Right lobe of liver (tissue), 6 donors: ENCODE results near the gene ASPHD2. TPM values are rescaled to one million over a fixed set of nuclear protein-coding genes. Genes with fewer than 3 reads are reported as not detected.

Source experiments
- ATAC-seq, 4 donors: fragments of 200-7000 bp; cut with Tn5 transposase; one replicate each; pipeline ENCODE4 v1.9.1; 2020; ENCODE audit warnings: mild to moderate bottlenecking in 4 of 4, moderate library complexity in 4 of 4
- DNase-seq, 3 donors: peaks; one replicate each; pipeline ENCODE4 v3.0.0-alpha.2; 2020
- H3K27ac ChIP-seq, 3 donors: fragments of 200-600 bp; one replicate each; pipeline ENCODE4 v1.8.0; 2022
- H3K27me3 ChIP-seq, 2 donors: fragments of 200-600 bp; one replicate each; pipeline ENCODE4 v1.8.0; 2022
- H3K36me3 ChIP-seq, 4 donors: fragments of 200-600 bp; sonication (generic) in 1 of 4; one replicate each; pipeline versions ENCODE4 v1.5.1 to v1.8.0; 2017 to 2022; ENCODE audit warnings: control low read depth in 1 of 4
- H3K4me1 ChIP-seq, 4 donors: fragments of 200-600 bp; sonication (generic) in 1 of 4; one replicate each; pipeline versions ENCODE4 v1.5.1 to v1.8.0; 2017 to 2022; ENCODE audit warnings: control low read depth in 1 of 4
- H3K4me3 ChIP-seq, 3 donors: fragments of 200-600 bp; one replicate each; pipeline ENCODE4 v1.8.0; 2022
- H3K9me3 ChIP-seq, 4 donors: fragments of 200-600 bp; sonication (generic) in 1 of 4; one replicate each; pipeline versions ENCODE4 v1.5.1 to v1.8.0; 2017 to 2022; ENCODE audit warnings: control low read depth in 1 of 4
- POLR2A ChIP-seq: fragments of 450-650 bp; IDR thresholded peaks from one replicate; pipeline ENCODE4 v1.6.1; 2017; ENCODE audit warnings: antibody characterized with exemption, mild to moderate bottlenecking
- WGBS: methylation state at CpG from one replicate; pipeline ENCODE4 v1.1.6; 2018; ENCODE audit warnings: low coverage, low lambda C conversion rate; ENCODE audit not compliant: insufficient coverage; ENCODE audit errors: missing lambda C conversion rate; 5-methylcytosine and 5-hydroxymethylcytosine counted together
- intact Hi-C, 2 donors: fragments of 100-400 bp; cut with DNase I; formaldehyde crosslinking; loops; one replicate each; pipeline versions ENCODE4 v1.11.2 to v1.14.1; 2022
- total RNA-seq, 6 experiments: library from RNA; depleted of rRNA in 2 of 6; stranded (reverse); fragments of >200 nt in 2 of 6; fragmentation: NEBNext Ultra II Directional in 3 of 6; extraction: Animal tissue kit (Norgen Biotek cat#: 25700) in 3 of 6; gene quantifications; one replicate each; pipeline versions ENCODE4 v1.1.0 to v1.2.4, GENCODE V29; 2016 to 2023
- TF ChIP-seq, protein P1 (sequence below), 4 donors: fragments of 200-600 bp in 3 of 4; fragments of 450-650 bp in 1 of 4; IDR thresholded peaks; one replicate each; pipeline versions ENCODE4 v1.5.1 to v1.8.0; 2016 to 2022; ENCODE audit warnings: antibody characterized with exemption in 4 of 4, mild to moderate bottlenecking in 2 of 4
- donor health status: DM: no; HTN: yes; CAD: no.
- donor health status: DM: no; HTN: no; CAD: no.
- donor health status: DM: no; HTN: no; CAD: no.
- donor health status: DM: no; HTN: yes; CAD: no.
- donor health status: DM: no; HTN: yes; CAD: no.

ASPHD2 gene
- total RNA-seq, 6 experiments from 2014 or later = 0.07 to 0.38 (median 0.12) TPM; not detected in 3

DNA sequence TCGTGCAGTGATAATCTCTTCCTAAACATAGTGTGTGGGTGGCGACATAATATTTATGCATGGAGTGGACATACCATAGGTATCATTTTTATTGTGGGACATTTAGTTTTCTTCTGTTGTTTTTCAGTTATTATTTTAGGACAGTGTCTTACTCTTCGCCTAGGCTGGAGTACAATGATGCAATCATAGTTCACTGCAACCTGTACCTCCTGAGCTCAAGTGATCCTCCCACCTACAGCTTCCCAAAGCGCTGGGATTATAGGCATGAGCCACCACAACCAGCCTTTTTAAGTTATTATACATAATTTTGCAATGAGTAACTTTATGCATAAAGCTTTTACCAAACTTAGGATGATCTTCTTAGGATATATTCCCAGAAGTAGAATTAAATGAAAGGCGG lies 57.3 kb downstream of the ASPHD2 start:
- 76% methylated on average over 5 of the region's 5 CpGs for WGBS
- TF ChIP-seq POLR2A = no peak
- TF ChIP-seq, protein P1, sequence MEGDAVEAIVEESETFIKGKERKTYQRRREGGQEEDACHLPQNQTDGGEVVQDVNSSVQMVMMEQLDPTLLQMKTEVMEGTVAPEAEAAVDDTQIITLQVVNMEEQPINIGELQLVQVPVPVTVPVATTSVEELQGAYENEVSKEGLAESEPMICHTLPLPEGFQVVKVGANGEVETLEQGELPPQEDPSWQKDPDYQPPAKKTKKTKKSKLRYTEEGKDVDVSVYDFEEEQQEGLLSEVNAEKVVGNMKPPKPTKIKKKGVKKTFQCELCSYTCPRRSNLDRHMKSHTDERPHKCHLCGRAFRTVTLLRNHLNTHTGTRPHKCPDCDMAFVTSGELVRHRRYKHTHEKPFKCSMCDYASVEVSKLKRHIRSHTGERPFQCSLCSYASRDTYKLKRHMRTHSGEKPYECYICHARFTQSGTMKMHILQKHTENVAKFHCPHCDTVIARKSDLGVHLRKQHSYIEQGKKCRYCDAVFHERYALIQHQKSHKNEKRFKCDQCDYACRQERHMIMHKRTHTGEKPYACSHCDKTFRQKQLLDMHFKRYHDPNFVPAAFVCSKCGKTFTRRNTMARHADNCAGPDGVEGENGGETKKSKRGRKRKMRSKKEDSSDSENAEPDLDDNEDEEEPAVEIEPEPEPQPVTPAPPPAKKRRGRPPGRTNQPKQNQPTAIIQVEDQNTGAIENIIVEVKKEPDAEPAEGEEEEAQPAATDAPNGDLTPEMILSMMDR (IDR thresholded peaks at IDR 0.05) = no peak
- no peak for ATAC-seq

DNA sequence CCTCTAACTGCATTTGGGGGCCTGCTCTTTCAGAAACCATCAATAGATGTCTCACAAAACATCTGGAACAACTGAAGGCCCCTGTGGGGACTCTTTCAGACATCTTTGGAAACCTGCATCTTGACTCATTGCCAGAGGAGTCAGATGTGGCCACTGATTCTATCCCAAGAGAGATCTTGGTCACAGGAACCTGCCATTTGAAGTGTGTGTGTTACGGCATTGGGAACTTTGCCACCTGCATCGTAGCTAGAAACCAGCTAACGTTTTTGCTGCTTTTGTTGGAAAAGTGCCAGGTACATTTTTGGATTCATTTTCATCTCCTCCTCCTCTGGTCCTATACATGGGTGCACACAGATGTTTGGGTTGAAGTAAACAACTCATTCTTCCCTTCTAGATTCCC lies 58.9 kb downstream of the ASPHD2 start:
- WGBS = 50% methylated on average over 2 of the region's 3 CpGs
- H3K27me3 ChIP-seq = no peaks in the 10 kb centered on the region
- DNase-seq = no peak
- peaks cover 0 to 4% (median 0%) of the 10 kb centered on the region in 4 donors for H3K4me1 ChIP-seq
- no peak overlapping the region for H3K4me3 ChIP-seq
- no peak overlapping the region for H3K27ac ChIP-seq
- peaks cover 8 to 54% (median 19%) of the 10 kb centered on the region in 4 donors for H3K36me3 ChIP-seq
- no peak for ATAC-seq
- no peak for TF ChIP-seq POLR2A
- TF ChIP-seq, protein P1 (IDR thresholded peaks at IDR 0.05) = no peak
- intact Hi-C loops = no loop called here
- no peaks in the 10 kb centered on the region for H3K9me3 ChIP-seq

More for the DNA sequence above, 57.3 kb downstream of the ASPHD2 start:
- DNase-seq = no peak
- Histone ChIP-seq H3K27me3 (no peaks in the 10 kb centered on the region), H3K9me3 (no peaks in the 10 kb centered on the region), H3K4me3 (no peak overlapping the region), H3K27ac (no peak overlapping the region), H3K4me1 (peaks cover 0 to 12% (median 0%) of the 10 kb centered on the region in 4 donors), H3K36me3 (peaks cover 0 to 38% (median 9%) of the 10 kb centered on the region in 4 donors)
- intact Hi-C loops = no loop called here

DNA sequence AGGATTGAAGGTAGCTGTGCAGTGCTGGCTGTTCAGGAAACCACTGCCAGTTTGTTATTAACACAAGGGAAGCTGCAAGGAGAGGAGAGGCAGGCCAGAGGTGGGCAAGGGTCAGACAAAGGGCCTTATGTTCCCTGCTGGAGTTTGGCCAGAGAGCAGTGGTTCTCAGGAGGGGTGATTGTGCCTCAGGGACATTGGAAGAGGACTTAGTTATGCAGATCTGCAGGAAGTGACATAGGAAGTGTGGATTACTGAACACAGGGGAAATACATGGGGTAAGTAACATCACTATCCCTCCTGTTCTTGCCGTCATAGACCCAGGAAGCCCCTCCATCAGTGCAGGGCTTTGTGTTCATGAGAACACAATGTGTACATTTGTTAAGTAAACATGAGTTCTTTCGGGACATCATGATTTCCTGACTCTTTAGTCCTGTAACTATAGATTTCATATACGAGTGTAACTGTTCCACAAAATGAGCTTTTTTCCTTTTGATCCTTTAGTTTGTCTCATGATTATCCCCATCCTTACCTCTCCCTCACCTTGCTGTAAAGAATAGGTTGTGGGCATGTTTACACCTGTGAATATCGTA lies 60.5 kb downstream of the ASPHD2 start:
- ATAC-seq = peak in 1 of 4 donors; percentile 11
- TF ChIP-seq, protein P1 (IDR thresholded peaks at IDR 0.05) = no peak
- TF ChIP-seq POLR2A = no peak
- intact Hi-C loops = no loop called here

DNA sequence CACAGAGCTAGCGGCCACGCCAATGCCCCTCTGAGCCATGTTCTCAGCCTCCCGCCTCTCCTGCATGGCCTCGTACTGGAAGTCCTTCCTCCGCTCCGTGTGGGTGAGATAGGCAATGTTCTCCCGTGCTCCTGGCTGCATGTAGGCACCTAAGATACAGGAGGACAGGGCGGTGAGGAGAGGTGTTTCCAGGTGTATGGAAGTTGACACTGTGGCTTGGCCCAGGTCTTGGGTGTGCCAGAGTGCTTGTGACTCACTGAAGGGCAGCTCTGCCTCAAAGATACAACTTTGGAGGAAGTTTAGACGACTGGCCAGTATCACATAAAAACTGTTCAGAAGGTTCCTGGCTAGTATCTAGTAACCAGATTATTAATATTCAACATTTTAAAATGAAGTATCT lies 63.2 kb downstream of the ASPHD2 start:
- no peak for DNase-seq
- H3K27ac ChIP-seq = no peak overlapping the region
- WGBS = 83% methylated on average over 5 of the region's 9 CpGs
- TF ChIP-seq, protein P1 (IDR thresholded peaks at IDR 0.05) = no peak
- TF ChIP-seq POLR2A = no peak
- H3K9me3 ChIP-seq = no peaks in the 10 kb centered on the region
- no peaks in the 10 kb centered on the region for H3K4me1 ChIP-seq
- ATAC-seq = no peak
- no peaks in the 10 kb centered on the region for H3K27me3 ChIP-seq
- peaks cover 17 to 90% (median 46%) of the 10 kb centered on the region in 4 donors for H3K36me3 ChIP-seq
- H3K4me3 ChIP-seq = no peak overlapping the region
- intact Hi-C loops = no loop called here

More for the DNA sequence above, 60.5 kb downstream of the ASPHD2 start:
- Histone ChIP-seq H3K36me3 (peaks cover 17 to 70% (median 31%) of the 10 kb centered on the region in 4 donors), H3K27me3 (no peaks in the 10 kb centered on the region), H3K4me3 (no peak overlapping the region), H3K9me3 (no peaks in the 10 kb centered on the region), H3K4me1 (peaks cover 0 to 3% (median 0%) of the 10 kb centered on the region in 4 donors), H3K27ac (no peak overlapping the region)
- no peak for DNase-seq
- 71% methylated on average over 4 of the region's 4 CpGs for WGBS
